Renal pelvis (tissue), 4 donors: ENCODE data around the gene PSMB2. TPM values are rescaled to one million over a fixed set of nuclear protein-coding genes. Genes with fewer than 3 reads are reported as not detected.
A peak's percentile ranks its signal among the peaks of the same experiment; 100 is the strongest.

Experiments used
- DNase-seq: peaks from one replicate; pipeline ENCODE4 v3.0.0-alpha.2; 2013
- polyA plus RNA-seq, 3 donors: library from polyadenylated mRNA; unstranded; fragments of 120-200 nt; gene quantifications; one replicate each; pipeline ENCODE4 v1.2.1, GENCODE V29; 2013; ENCODE audit not compliant: insufficient read length in 3 of 3

The PSMB2 gene
- polyA plus RNA-seq, 3 donors, result 70.1 to 80.6 (median 76.5) TPM

GRCh38 chr1:35575416-35575958, 65.8 kb downstream of the PSMB2 start:
- no peak for DNase-seq

- DNase-seq, result no peak
Measured at GRCh38 chr1:35574655-35575415, 66.5 kb downstream of the PSMB2 start.

GRCh38 chr1:35574125-35574654, 67.1 kb downstream of the PSMB2 start:
- no peak for DNase-seq

GRCh38 chr1:35573198-35574124, 67.9 kb downstream of the PSMB2 start, which contains the start of gene TFAP2E:
Gene TFAP2E (plus strand): TSS chr1:35573314. CDS start chr1:35573578, 264 bp downstream.
- peak; percentile 42 for DNase-seq

- no peak for DNase-seq
Measured at GRCh38 chr1:35572296-35572695, 69.0 kb downstream of the PSMB2 start.

- no peak for DNase-seq
Measured at GRCh38 chr1:35571263-35571662, 70.1 kb downstream of the PSMB2 start.

GRCh38 chr1:35570589-35571137, 70.7 kb downstream of the PSMB2 start:
- DNase-seq, result no peak

- no peak for DNase-seq
Measured at GRCh38 chr1:35569936-35570335, 71.4 kb downstream of the PSMB2 start.

GRCh38 chr1:35568975-35569395, 72.3 kb downstream of the PSMB2 start:
- DNase-seq, result peak; percentile 58

- DNase-seq, result no peak
Measured at GRCh38 chr1:35567947-35568558, 73.3 kb downstream of the PSMB2 start.

- no peak for DNase-seq
Measured at GRCh38 chr1:35565742-35566133, 75.6 kb downstream of the PSMB2 start.

GRCh38 chr1:35564884-35565741, 76.2 kb downstream of the PSMB2 start:
- DNase-seq, result no peak

GRCh38 chr1:35564037-35564883, 77.1 kb downstream of the PSMB2 start:
- peak; percentile 67 for DNase-seq

- DNase-seq, result no peak
Measured at GRCh38 chr1:35563166-35563565, 78.2 kb downstream of the PSMB2 start.

GRCh38 chr1:35561972-35562680, 79.2 kb downstream of the PSMB2 start:
- no peak for DNase-seq

- no peak for DNase-seq
Measured at GRCh38 chr1:35561297-35561971, 79.9 kb downstream of the PSMB2 start.

- DNase-seq, result no peak
Measured at GRCh38 chr1:35560256-35561225, 80.8 kb downstream of the PSMB2 start.
